ENCODE measurements around the gene NUDT7. TPM values are rescaled to one million over a fixed set of nuclear protein-coding genes. Genes with fewer than 3 reads are reported as not detected.

NUDT7 gene
- total and polyA plus RNA-seq, 9 of the 15 experiments (the other 6 are each of a cell fraction or from before 2014, with no cell fraction given), result 5.6 to 24.2 (median 10.5) TPM

- H3K27me3 ChIP-seq (ENCODE audit: control insufficient read depth in 2 of 2, insufficient read depth in 2 of 2, low read length in 2 of 2), result no peaks in the 10 kb centered on the region; a peak in 2 of 5 replicates
- no peaks in the 10 kb centered on the region for H3K9me3 ChIP-seq (replicated peaks; ENCODE audit: control insufficient read depth, insufficient read depth, low read depth, low read length)
- ChIA-PET CTCF (ENCODE audit: low intra/inter-chr PET ratio) (no interaction called here), POLR2A (no interaction called here)
- FAIRE-seq, result no peak
- no peaks in the 10 kb centered on the region for H3K79me2 ChIP-seq (ENCODE audit: control insufficient read depth, insufficient read depth, low read length)
- intact Hi-C loops (cut with micrococcal nuclease), result no loop called here
- H3K9me1 ChIP-seq (ENCODE audit: control insufficient read depth, insufficient read depth, low read length), result no peaks in the 10 kb centered on the region
- no peak overlapping the region for H3K27ac ChIP-seq (ENCODE audit: extremely low read depth, low read depth, low read length)
- ATAC-seq, result no peak
- no peaks in the 10 kb centered on the region for H3K36me3 ChIP-seq (ENCODE audit: control insufficient read depth, insufficient read depth, low read length)
- H3K4me1 ChIP-seq (replicated peaks in 1 of 2; ENCODE audit: control insufficient read depth in 2 of 2, insufficient read depth in 2 of 2, low read length in 2 of 2), result no peaks in the 10 kb centered on the region
- no peak overlapping the region for H3K4me3 ChIP-seq
- no TSS peak for BruUV-seq (replicated peaks)
- H3K9ac ChIP-seq (ENCODE audit: insufficient read depth in 1 of 2, low read depth in 2 of 2, low read length in 2 of 2), result no peak overlapping the region
- in situ Hi-C loops (cut with MboI), result no loop called here
- 0% methylated on average over 9 of the region's 9 CpGs for WGBS (ENCODE audit: insufficient coverage, low coverage, missing lambda C conversion rate)
- DNase-seq (ENCODE audit: extremely low read depth in 1 of 4, low spot score in 3 of 4), result no peak
- no peak overlapping the region for H3K4me2 ChIP-seq (ENCODE audit: insufficient read depth, low read length)
- no peak overlapping the region for H2AFZ ChIP-seq (ENCODE audit: low read depth, low read length)
- H4K20me1 ChIP-seq (replicated peaks; ENCODE audit: control insufficient read depth, insufficient read depth, low read length), result no peaks in the 10 kb centered on the region
- TF ChIP-seq CREBBP (IDR thresholded peaks at IDR 0.05; ENCODE audit: low read depth, low read length) (no peak), HMGXB4 (CRISPR knock-in tag; IDR thresholded peaks at IDR 0.05) (no peak), NR2F6 (CRISPR knock-in tag; IDR thresholded peaks at IDR 0.05) (no peak), DNMT1 (IDR thresholded peaks at IDR 0.05) (no peak), MTA2 (IDR thresholded peaks at IDR 0.05; ENCODE audit: low read depth) (no peak), ATF7 (IDR thresholded peaks at IDR 0.05) (no peak), BCOR (IDR thresholded peaks at IDR 0.05) (no peak)
- TF ChIP-seq, protein P1, sequence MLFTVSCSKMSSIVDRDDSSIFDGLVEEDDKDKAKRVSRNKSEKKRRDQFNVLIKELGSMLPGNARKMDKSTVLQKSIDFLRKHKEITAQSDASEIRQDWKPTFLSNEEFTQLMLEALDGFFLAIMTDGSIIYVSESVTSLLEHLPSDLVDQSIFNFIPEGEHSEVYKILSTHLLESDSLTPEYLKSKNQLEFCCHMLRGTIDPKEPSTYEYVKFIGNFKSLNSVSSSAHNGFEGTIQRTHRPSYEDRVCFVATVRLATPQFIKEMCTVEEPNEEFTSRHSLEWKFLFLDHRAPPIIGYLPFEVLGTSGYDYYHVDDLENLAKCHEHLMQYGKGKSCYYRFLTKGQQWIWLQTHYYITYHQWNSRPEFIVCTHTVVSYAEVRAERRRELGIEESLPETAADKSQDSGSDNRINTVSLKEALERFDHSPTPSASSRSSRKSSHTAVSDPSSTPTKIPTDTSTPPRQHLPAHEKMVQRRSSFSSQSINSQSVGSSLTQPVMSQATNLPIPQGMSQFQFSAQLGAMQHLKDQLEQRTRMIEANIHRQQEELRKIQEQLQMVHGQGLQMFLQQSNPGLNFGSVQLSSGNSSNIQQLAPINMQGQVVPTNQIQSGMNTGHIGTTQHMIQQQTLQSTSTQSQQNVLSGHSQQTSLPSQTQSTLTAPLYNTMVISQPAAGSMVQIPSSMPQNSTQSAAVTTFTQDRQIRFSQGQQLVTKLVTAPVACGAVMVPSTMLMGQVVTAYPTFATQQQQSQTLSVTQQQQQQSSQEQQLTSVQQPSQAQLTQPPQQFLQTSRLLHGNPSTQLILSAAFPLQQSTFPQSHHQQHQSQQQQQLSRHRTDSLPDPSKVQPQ (CRISPR knock-in tag; IDR thresholded peaks at IDR 0.05; ENCODE audit: borderline replicate concordance), result no peak
Observed at GRCh38 chr16:77780378-77780837, 58.1 kb downstream of the NUDT7 start.

All from K562 (cell line).